NCI-H2196 treated with DMSO at 0.1 percent for 48 hours (cell line): Measurements from ENCODE around the gene SCRG1.
A peak's percentile ranks its signal among the peaks of the same experiment; 100 is the strongest.

Experiments
- DNase-seq: peaks from one replicate; lab custom pipeline; 2025; ENCODE audit not compliant: unreplicated experiment; lab: John Stamatoyannopoulos, UW

Gene SCRG1

DNA sequence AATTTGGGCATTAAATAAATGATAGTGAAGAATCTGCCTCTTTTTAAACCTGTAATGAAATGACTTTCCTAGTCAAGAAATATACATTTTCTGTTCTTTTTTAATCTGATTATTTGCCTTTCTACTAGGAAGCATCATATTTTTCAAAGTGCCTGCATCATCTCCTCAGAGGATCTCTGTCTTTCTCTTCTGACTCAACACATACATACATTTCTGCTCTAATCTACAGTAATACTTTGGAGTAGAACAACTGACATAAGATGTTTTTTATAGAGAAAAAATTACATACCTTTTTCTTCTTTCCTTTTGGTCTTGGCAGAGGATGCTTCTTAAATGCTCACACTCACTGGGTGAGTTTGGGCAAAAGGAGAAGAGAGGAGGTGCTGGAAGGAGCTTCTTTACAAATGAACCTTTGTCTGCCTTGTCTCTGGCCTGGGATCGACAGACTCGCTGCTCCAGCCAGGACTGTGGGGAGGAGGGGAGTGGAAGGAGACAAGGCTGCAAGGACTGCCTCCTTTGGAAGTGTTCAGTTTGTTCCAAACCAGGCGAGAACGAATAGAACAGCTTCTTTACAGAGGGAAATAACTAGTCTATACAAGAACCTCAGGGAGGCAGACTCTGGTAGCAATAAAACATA is at the start of gene SCRG1:
Gene SCRG1, minus strand, starts transcription at position 338 of the 637 bp plus-strand sequence. CDS start 7,702 bp downstream, outside the sequence.
- no peak for DNase-seq

DNA sequence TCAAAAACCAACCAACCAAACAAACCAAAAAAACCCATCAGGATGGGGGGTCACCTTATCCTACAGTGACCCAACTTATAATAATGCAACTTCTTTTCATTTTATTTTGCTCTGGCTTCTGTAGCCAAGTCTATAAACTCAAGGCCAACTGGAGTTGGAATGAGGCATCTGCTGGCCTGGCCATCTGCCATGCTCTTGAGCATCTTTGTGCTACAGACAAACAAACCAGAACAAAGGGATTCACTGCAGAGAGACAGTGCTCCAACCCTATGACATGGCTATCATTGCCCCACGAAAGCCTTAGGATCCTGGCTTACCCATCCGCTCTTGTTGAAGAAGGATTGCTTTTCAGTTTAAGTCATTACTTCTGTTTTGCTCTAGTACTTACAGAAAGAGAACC is 49.2 kb upstream of the SCRG1 start:
- peak; percentile 4 for DNase-seq

DNA sequence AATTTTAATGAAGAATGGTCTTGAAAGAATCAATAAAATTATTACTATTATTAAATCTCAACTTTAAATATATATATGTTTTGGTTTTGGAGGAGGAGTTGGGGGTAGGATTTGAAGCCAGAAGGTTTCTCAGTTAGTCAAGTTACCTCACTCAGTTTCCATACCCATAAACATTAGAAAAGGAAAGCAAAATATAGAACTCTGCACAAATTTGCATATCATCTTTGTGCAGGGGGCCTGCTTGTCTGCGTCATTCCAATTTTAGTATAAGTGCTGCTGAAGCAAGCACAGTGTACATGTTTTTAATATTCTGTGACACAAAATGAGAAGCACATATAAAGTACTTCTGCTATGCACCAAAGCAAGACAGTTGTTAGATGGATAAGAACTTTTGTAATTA is 47.5 kb upstream of the SCRG1 start:
- DNase-seq = no peak

DNA sequence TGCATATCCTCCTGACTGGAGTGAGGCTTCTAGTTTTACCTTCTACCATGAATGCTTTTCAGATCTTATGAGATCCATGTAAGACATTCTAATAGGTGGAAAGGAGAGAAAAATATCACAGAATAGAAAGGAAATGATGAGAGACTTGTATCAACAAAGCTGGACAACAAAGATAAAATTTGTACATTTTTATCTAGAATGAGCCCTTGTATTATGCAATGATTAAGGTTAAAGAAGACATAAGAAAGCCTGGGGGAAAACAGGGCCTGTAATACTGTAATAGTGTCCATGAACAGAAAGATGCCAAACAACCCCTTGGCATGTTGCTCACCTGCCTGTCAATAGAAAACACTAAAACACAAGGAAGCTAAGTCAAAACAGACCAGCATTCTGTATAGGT is 44.2 kb upstream of the SCRG1 start:
- no peak for DNase-seq

DNA sequence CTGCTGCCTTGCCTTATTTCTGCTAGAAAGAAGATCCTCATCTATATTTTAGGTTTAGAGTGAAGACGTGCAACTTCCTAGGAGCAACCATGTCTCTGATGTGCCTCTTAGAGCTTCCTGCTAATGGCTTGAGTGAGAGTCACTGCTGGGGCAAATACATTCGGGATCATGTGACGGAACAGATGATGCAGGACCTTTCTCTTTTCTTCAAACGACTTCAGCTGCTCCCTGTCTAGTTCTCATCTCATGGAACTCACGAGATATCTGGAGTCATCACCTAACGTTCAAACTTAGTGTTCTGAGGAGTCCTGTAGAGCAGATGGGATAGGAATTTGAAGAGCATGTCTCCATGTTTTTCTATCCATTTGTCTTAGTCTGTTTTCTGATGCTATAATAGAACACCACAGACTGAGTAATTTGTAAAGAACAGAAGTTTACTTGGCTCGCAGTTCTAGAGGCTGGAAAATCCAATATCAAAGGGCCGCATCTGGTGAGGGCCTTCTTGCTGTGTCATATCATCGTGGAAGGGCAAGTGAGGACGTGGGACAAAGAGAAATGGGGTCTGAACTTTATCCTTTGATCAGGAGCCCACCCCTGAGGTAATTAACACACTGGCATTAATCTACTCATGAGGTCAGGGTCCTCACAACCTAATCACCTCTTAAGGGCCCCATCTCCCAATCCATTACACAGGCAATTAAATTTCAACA is 43.5 kb upstream of the SCRG1 start:
- DNase-seq = no peak

DNA sequence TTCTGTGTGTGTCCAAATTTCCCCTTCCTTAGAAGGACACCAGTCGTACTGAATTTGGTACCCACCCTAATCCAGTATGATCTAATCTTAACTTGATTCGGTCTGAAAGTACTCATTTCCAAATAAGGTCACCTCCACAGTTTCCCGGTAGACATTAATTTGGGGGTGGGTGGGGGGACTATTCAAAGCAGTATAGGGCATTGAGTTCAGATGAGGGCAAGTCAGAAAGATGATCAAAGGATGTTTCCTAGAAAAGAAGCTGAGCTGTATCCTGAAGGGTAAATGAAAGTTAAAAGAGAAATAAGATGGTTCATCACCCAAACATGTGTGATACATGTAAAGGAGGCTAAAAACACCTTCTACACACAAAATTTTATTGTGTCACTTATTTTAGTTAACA is 42.0 kb upstream of the SCRG1 start:
- DNase-seq = no peak

DNA sequence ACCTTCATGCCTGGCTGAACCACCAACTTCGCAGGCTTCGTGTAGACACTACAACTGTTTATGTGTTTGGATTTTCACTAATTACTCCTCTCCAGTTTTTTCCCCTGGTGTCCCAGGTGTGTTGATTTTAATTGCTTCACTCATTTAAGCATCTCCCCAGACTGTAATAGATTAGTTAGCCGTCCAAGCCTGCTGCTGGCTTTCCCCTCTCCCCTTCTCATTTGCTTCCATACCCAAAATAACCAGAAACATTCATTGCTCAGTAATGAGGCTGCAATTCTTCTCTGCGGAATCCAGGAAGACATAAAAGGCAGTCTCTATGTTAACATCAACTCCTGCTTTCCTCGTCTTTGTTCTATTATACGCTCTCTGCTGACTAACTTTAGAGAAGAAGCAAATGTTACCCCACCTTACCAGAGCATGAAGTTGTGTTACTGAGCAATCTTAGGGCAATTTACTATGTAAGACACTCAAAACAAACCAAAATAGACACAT is 37.9 kb upstream of the SCRG1 start:
- no peak for DNase-seq

DNA sequence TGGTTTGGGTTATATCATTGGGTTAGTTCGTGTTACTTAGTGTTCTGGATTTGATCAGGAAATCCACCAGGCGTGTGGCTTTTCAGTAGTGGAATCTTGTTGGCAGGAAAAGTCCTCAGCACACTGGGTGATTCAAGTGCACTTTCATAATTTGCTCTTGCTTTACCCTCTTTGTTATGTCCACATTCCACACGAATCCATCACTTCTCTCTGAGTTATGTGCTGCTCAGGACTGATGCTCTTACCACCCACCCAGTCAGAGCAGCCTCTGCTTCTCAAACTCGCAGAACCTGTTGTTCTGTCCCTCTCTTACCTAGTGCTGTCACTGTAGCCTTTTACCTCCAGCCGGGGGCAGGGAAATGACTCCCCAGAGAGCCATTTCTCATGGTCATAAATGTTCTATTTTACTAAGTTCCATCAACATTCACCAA is 37.2 kb upstream of the SCRG1 start:
- DNase-seq = no peak

DNA sequence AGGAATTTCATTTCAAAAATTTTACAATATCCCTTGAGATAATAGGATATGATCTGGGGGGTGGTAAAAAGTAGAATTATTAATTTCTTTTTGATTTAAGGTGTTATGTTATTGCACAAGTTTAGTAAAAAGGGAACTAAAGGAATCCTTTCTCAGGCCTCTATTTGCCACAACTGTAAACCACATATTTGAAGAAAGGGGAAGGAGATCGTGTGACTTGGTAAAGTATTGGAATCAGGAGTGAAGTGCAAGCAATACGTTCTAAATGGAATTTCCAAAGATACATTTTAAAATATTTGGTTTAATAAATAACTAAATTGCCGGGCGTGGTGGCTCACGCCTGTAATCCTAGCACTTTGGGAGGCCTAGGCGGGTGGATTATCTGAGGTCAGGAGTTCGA is 35.3 kb upstream of the SCRG1 start:
- DNase-seq = no peak

DNA sequence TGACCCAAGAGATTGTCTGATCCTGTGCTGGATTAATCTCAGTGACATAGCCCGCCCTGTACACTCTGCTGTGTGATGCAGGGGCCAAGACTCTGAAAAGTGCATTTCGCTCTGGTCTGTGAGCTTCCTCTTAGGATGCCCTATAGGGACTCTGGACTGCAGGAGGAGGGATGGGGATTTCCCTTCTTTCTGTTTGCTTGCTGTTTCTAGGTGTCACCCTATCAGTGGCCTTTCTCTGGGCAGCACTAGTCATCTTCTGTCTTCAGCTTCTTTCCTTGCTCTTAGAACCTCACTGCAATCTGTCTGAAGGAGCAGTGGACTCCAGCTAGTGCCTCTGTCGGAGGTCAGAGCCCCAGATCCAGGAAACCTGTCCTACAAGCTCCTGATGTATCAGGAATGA is 34.5 kb upstream of the SCRG1 start:
- DNase-seq = no peak

DNA sequence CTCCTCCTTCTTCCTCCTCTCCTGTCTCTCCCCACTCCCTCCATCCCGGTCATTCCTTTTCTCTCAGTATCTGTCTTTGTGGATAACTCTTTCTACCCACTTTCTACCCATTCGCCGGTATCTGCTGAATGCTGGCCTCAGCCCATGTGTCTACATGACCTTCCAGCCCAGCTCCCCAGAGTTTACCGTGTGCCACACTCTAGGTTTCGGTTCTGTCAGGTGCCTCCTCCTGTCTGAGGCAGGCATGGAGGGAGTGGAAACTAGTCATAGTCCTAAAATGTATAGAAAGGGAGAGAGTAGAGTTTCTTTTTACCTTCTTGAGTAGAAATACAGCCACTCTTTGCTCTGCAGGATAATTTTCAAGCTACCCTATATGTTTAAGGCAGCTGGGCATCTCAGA is 33.5 kb upstream of the SCRG1 start:
- no peak for DNase-seq

DNA sequence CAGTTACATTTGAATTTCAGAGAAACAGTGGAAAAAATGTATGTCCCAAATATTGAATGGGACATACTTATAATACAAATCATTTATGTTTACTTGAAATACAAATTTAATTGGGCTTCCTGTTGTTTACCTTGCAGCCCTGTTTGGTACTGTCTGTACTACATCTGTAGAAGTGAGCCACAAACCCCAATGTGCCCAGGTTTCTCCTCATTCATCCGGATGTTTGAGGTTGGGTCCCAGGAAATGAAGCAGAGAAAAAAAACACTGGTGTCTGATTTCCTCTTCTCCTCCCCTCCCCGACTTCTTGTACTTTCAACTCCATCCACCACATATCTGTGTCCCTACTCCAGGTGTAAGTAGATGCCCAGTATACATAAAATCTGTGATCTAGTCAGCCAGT is 27.1 kb upstream of the SCRG1 start:
- DNase-seq = no peak

DNA sequence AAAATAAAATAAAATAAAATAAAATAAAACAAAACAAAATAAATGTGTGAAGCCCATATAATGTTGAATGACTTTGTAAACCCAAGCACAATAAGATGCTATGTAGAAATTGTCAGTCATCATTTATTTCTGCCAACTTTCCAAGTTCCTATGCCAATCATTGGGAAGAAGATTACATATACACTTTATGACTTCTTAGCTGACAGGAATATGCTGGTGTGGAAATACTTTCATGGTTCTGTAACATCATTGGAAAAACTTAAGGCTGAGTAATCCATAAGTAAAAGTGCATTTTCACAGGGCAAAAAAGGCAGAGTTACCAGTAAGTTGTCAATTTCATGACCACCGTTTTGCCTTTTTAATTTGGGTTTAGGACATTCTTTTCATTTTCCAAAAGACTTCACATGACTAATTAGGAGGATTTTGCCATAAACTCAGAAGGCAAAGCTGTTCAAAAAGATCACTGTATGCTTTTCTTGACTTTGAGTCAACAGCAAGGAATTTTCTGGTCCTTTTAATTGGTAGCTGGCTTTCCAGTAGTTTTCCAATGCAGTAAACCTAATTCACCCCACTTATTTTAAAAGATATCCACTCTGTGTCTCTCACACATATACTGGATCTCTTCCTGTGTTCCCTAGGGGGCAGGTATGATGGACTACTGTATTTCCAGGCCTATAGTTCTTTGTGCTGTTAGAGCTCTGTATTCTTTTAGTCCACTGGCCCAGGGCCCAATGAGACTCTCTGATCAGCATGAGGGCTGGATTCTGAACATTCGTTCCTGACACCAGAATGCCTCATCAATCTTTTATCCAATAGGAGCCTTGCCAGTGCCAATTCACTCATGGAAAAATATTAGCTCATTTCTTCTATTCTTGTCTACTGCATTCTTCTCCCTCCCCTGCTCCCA is 26.2 kb upstream of the SCRG1 start:
- DNase-seq = no peak

DNA sequence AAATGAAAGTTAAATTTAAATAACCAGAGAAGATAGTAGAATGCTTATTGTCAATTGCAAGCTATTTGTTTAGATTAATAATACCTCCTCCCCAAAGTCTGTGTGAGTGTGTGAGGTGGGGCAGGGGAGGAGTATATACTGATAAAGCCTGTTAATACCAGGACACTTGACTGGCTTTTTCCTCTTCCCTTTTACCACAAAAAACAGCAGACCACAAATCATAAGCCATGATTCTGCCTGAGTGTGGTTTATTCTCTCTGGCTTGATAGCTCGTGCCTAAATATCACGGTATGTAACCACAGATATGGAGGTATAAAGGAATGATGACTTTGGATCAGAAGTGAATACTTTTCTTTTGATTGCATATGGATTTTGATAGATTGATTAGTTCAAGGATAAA is 21.9 kb upstream of the SCRG1 start:
- DNase-seq = no peak

DNA sequence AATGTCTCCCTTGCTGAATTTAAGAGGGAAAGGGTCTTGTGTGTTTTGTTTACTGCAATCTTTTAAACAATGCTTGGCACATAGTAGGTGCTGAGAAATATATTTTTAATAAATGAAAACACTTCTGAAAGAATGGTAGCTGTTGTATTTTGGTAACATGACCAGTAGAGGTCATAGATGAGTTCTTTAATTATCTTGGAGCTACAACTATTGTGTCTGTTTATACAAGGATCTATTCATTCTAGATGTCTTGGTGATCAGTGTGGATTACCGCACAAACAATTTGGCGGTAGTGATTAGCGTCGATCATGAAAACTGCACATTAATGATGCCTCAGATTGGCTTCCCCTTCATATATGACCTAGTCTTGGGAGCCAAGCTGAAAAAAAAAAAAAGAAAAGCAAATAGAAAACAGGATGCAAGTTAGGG is 21.4 kb upstream of the SCRG1 start:
- no peak for DNase-seq

DNA sequence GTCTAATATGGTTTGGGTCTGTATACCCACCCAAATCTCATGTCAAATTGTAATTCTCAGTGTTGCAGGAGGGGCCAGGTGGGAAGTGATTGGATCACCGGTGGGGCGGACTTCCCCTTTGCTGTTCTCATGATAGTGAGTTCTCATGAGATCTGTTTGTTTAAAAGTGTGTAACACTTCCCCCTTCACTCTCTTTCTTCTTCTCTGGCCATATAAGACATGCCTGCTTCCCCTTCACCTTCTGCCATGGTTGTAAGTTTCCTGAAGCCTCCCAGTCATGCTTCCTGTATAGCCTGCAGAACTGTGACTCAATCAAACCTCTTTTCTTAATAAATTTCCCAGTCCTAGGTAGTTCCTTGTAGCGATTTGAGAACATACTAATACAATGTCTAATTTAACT is 19.7 kb upstream of the SCRG1 start:
- DNase-seq = no peak

DNA sequence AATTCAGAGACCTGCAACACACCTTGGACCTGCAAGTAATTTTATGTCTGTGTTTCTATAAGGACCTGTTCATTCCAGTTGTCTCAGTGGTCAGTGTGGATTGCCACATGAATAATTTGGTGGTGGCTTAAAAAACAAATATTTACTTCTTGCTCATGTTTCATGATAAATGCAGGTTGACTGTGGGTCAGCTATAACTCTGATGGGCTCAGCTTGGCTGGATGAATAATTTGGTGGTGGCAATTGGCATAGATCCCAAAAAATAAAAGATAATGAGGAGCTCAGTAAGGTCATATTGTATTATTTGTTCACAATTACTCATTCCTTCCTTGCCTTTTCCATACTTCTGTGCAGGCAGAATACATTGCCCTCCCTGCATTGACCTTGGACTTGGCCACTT is 18.9 kb upstream of the SCRG1 start:
- DNase-seq = no peak

DNA sequence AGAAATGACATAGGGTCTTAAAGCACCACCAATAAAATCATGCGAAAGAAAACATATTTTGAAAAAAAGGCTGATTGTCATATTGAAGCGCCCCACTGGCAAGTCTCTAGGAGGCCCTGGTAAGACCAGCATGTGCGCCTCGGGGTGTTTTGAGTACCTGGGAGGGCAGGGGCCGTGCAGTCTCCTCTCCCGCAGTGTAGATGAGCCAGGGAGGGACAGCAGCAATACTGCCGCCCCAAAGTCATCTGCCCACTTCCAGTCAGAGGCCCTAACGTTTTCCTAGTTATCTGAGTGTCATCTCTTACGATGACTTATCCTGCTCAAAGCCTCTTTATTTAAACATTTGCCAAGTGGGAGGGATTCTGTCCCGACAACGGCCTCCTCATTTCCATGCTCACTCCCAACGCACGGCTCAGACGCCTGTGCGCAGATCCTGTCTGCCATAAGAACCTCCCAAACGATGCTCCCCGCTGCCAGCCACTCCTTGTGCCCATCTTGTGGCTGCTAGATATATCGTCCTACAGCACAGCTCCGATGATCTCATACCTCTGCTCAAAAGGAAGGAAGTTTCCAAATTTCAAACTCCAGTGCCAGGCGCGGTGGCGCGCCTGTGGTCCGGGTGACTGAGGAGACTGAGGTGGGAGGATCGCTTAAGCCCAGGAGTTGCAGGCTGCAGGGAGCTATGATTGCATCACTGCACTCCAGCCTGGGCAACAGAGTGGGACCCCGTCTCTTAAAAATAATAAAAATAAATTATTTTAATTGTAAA is 17.2 kb upstream of the SCRG1 start:
- DNase-seq = no peak

DNA sequence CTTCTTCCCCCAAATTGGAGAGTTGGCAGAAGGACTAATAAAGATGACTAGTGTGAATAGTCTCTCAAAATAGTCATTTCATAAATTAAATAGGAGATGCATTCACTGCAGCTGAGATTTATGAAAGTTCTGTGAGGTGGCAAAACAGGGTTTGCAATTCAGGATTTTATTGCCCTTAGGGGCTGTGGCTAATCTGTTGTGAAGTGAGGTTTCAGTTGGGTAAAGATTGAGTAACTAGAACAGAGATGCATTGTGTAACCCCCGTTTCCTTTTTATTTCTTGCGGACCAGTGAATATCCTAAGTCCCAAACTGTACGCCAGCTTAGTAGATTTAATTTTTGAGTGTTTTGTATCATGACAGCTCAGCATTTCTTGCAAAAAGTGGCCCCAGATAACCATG is 16.2 kb upstream of the SCRG1 start:
- no peak for DNase-seq

DNA sequence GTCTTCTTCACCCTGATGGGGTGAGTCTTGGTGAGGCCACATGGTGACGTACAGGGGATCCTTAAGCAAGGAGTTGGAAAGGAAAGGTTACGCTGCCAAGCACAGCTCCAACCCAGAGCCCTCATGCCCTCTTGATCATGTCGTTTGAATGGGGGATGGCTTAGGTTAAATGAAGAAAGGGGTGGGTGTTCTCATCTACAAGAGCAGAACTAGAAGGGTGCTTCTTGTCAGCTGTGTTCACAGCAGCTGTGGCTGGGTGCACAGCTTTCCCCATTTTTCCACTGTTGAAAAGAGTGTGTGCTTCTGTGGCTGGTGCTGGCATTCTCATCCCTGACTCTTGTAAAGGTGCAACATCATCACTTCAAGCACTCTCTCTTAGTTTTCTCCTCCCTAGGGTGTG is 15.5 kb upstream of the SCRG1 start:
- no peak for DNase-seq

DNA sequence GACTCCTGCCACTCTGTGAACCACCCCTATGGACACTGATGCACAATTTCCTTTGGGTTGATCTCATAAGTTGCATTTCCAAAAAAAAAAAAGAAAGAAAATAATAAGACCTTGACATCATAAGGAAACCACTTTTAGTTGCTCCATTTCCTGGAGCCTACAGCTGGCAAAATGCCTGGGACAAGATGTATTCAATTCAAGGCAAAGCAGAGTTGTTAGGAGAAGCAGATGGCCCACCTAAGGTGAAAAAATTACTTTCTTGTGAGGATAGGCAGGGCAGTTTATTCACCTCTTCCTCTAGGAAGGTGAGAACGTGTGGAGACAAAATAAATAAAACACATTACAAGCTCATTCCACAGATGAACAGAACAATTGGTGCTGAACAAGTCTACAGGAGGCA is 14.1 kb upstream of the SCRG1 start:
- DNase-seq = no peak
